ENCODE data around the gene WBP2.

GRCh38 chr17:75832652-75833400 is 22.3 kb downstream of the WBP2 start:
- TF ChIP-seq POLR2AphosphoS5 (IDR thresholded peaks at IDR 0.05; ENCODE audit: low read depth, low read length) = peak; percentile 49
- TF ChIP-seq TAF1 (IDR thresholded peaks at IDR 0.05; ENCODE audit: borderline replicate concordance, insufficient read depth, low read length) = no peak
- no peak for TF ChIP-seq REST (IDR thresholded peaks at IDR 0.05; ENCODE audit: insufficient read depth in 1 of 2, low read depth in 2 of 2, low read length in 2 of 2)
- no peak for TF ChIP-seq SIN3A (IDR thresholded peaks at IDR 0.05; ENCODE audit: borderline replicate concordance, insufficient read depth, low read length)
- no peak for TF ChIP-seq FOXP2 (optimal IDR thresholded peaks at IDR 0.05; ENCODE audit: borderline replicate concordance, extremely low read depth, extremely low read length, insufficient read depth)
